SH-SY5Y (cell line): ENCODE data around the gene UBE2H.

Experiments
- GATA2 ChIP-seq: IDR thresholded peaks from 2 replicates; pipeline ENCODE4 v1.6.1; 2011; ENCODE audit warnings: mild to moderate bottlenecking, low read depth, low read length
- GATA3 ChIP-seq: IDR thresholded peaks from 2 replicates; pipeline ENCODE4 v1.6.1; 2011; ENCODE audit warnings: low read depth, mild to moderate bottlenecking, low read length, moderate library complexity

GRCh38 chr7:129875745-129876411, 76.9 kb downstream of the UBE2H start:
- no peak for TF ChIP-seq GATA2
- no peak for TF ChIP-seq GATA3
